ENCODE data around the gene ELOVL6. TPM values are rescaled to one million over a fixed set of nuclear protein-coding genes. Genes with fewer than 3 reads are reported as not detected.

Gene ELOVL6
- polyA plus RNA-seq, 1 donor = 14.1 TPM

DNA sequence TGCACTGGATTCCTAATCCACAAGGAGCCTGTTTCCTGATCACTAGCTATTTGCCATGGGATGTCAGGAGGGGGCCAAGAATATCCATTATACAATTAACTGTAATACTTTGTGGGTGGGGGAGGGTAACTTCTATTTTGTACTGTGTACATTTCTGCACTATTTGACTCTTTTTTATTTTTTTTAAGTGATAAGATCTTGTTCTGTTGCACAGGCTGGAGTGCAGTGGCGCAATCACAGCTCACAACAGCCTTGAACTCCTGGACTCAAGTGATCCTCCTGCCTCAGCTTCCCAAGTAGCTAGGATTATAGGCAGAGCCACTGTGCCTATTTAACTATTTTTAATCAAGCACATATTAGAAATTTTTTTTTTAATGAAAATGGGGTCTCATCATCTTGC lies 134.1 kb downstream of the ELOVL6 start:
- no peaks in the 10 kb centered on the region for H3K9me3 ChIP-seq (ENCODE audit: control insufficient read depth, low read depth, low read length)
- no peak overlapping the region for H3K27ac ChIP-seq (ENCODE audit: low read length)
- H3K4me3 ChIP-seq (ENCODE audit: low read length) = no peak overlapping the region
- peaks cover 14% of the 10 kb centered on the region for H3K4me1 ChIP-seq (ENCODE audit: control insufficient read depth, insufficient read depth, low read length)
- no peaks in the 10 kb centered on the region for H3K36me3 ChIP-seq (ENCODE audit: control insufficient read depth, insufficient read depth, low read length)
- WGBS (ENCODE audit: insufficient coverage, low lambda C conversion rate) = no CpG with 5 or more reads among the region's 1 CpG
- peak; percentile 19 to 50 for DNase-seq
- no peaks in the 10 kb centered on the region for H3K27me3 ChIP-seq (ENCODE audit: control insufficient read depth, insufficient read depth, low read length)

DNA sequence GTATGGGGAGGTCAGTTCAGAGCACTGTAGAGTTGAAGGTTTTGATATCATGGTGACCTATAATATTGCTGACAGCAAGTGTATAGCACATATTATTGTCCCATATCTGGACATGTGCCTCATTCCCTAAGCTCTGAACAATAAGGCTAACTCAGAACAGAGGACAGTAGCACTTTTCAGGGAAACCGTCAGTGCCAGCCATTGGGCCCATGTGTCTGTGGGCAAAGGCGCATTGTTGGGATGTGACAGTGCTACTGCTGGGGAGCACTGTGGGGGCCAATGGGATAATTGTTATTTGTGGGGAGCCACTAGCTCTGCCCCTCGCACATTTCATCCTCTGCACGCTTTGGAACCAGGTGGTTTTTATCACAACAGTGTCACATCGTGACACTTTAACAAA lies 136.2 kb downstream of the ELOVL6 start:
- no peak overlapping the region for H3K4me3 ChIP-seq (ENCODE audit: low read length)
- H3K9me3 ChIP-seq (ENCODE audit: control insufficient read depth, low read depth, low read length) = no peaks in the 10 kb centered on the region
- H3K36me3 ChIP-seq (ENCODE audit: control insufficient read depth, insufficient read depth, low read length) = no peaks in the 10 kb centered on the region
- no CpG with 5 or more reads among the region's 5 CpGs for WGBS (ENCODE audit: insufficient coverage, low lambda C conversion rate)
- DNase-seq = no peak
- no peaks in the 10 kb centered on the region for H3K27me3 ChIP-seq (ENCODE audit: control insufficient read depth, insufficient read depth, low read length)
- no peak overlapping the region for H3K27ac ChIP-seq (ENCODE audit: low read length)
- H3K4me1 ChIP-seq (ENCODE audit: control insufficient read depth, insufficient read depth, low read length) = peaks cover 14% of the 10 kb centered on the region

DNA sequence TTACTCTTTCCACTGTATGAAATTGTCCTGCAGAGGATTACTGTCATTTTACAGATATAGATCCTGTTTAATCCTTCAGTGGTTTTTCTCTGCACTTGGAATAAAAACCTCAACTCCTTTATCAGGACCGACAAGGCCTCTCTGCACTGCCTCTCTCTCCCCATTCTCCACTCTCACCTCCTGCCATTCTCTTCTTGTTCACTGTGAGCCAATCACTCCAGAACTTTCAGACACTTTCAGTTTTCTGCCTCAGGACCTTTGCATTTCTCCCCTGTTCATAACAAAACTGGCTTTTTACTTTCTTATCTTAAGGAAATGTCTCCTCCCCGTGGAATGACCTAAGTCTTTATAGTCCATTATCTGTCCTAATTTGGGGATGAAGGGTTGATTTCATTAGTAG lies 137.3 kb downstream of the ELOVL6 start:
- Histone ChIP-seq H3K27ac (ENCODE audit: low read length) (no peak overlapping the region), H3K4me1 (ENCODE audit: control insufficient read depth, insufficient read depth, low read length) (peaks cover 14% of the 10 kb centered on the region), H3K9me3 (ENCODE audit: control insufficient read depth, low read depth, low read length) (no peaks in the 10 kb centered on the region), H3K36me3 (ENCODE audit: control insufficient read depth, insufficient read depth, low read length) (no peaks in the 10 kb centered on the region), H3K27me3 (ENCODE audit: control insufficient read depth, insufficient read depth, low read length) (no peaks in the 10 kb centered on the region), H3K4me3 (ENCODE audit: low read length) (no peak overlapping the region)
- no peak for DNase-seq
- WGBS (ENCODE audit: insufficient coverage, low lambda C conversion rate) = 77% methylated on average over 2 of the region's 2 CpGs

DNA sequence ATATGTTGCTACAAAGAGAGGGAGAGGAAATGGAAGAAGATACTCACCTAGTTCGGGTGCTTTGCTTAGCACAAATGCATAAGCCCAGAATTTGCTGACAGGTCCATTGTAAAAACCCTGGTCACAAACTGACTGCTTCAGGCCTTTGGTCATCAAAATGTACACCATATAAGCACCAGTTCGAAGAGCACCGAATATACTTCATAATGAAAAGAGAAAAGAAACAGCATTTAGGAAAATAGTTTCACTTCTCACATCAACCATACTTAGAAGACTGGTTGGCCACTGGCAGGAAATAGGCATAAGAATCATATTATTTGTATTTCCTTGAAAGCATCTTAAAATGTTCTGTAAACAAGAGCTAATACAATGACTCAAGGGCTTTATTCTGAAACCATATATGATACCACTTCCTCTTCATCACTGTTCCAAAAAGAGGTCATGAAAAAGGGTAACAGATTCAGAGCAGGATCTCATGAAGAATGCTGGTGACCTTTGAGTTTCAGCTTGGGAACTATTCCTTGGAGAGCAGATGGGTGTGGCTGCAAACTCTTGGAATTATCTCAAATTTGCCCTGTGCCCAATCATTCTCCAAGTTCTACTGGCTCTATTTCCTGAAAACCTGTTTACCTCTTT lies 138.7 kb downstream of the ELOVL6 start:
- Histone ChIP-seq H3K27ac (ENCODE audit: low read length) (no peak overlapping the region), H3K27me3 (ENCODE audit: control insufficient read depth, insufficient read depth, low read length) (no peaks in the 10 kb centered on the region), H3K9me3 (ENCODE audit: control insufficient read depth, low read depth, low read length) (no peaks in the 10 kb centered on the region), H3K36me3 (ENCODE audit: control insufficient read depth, insufficient read depth, low read length) (no peaks in the 10 kb centered on the region), H3K4me1 (ENCODE audit: control insufficient read depth, insufficient read depth, low read length) (peaks cover 17% of the 10 kb centered on the region), H3K4me3 (ENCODE audit: low read length) (no peak overlapping the region)
- no CpG with 5 or more reads among the region's 3 CpGs for WGBS (ENCODE audit: insufficient coverage, low lambda C conversion rate)
- peak in 1 of 2 donors; percentile 54 for DNase-seq

DNA sequence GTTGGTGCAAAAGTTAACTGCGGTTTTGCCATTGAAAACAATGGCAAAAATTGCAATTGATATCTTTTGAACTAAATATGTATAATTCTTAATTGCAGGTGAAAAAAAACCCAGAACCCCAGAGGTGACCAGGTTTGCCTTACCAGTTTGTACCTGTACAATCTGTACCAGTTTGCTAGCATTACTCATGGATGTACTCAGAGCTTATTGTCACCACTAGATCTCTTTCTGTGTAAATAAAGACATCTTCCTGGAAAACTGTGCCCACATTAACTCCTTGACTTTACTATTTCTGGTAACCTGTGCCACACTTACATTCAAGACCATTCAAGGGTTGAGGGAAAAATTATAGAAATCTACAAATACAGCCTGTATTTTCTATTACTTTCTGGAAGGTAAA lies 139.7 kb downstream of the ELOVL6 start:
- no CpG with 5 or more reads among the region's 1 CpG for WGBS (ENCODE audit: insufficient coverage, low lambda C conversion rate)
- H3K27me3 ChIP-seq (ENCODE audit: control insufficient read depth, insufficient read depth, low read length) = no peaks in the 10 kb centered on the region
- peaks cover 10% of the 10 kb centered on the region for H3K4me1 ChIP-seq (ENCODE audit: control insufficient read depth, insufficient read depth, low read length)
- no peaks in the 10 kb centered on the region for H3K9me3 ChIP-seq (ENCODE audit: control insufficient read depth, low read depth, low read length)
- no peak overlapping the region for H3K27ac ChIP-seq (ENCODE audit: low read length)
- H3K4me3 ChIP-seq (ENCODE audit: low read length) = no peak overlapping the region
- H3K36me3 ChIP-seq (ENCODE audit: control insufficient read depth, insufficient read depth, low read length) = no peaks in the 10 kb centered on the region
- DNase-seq = no peak

DNA sequence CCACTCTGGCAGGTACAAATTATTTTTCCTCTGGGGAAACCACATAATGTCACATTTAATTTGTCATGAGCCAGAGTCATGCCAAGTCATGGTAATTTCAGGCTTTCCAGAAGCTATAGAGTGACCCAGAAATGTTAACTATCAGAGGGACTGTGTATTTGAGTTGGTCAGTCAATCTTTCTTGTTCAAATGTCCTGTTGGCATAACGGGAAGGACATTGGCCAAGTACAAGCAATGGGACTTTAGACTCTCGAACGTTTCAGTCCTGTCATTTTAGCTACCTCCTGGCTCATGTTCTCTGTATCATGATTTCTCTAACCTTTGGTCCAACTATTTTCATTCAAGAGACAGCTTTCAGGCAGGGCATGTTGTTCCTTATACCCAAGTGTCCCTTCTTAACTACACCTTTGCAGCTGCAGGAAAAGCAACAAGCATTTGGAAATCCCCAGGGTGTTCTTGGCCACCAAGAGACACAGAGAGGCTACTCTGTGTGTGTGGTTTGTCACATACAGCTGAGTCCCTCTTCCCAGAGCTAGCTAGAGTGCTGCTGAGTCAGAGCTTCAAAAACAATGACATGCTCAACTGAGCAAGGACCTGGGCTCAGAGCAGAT lies 143.2 kb downstream of the ELOVL6 start:
- H3K4me1 ChIP-seq (ENCODE audit: control insufficient read depth, insufficient read depth, low read length) = peaks cover 10% of the 10 kb centered on the region
- 70% methylated on average over 2 of the region's 3 CpGs for WGBS (ENCODE audit: insufficient coverage, low lambda C conversion rate)
- DNase-seq = peak; percentile 26 to 73
- H3K4me3 ChIP-seq (ENCODE audit: low read length) = no peak overlapping the region
- H3K27ac ChIP-seq (ENCODE audit: low read length) = peak overlapping the region; percentile 43
- no peaks in the 10 kb centered on the region for H3K27me3 ChIP-seq (ENCODE audit: control insufficient read depth, insufficient read depth, low read length)
- H3K9me3 ChIP-seq (ENCODE audit: control insufficient read depth, low read depth, low read length) = no peaks in the 10 kb centered on the region
- no peaks in the 10 kb centered on the region for H3K36me3 ChIP-seq (ENCODE audit: control insufficient read depth, insufficient read depth, low read length)

DNA sequence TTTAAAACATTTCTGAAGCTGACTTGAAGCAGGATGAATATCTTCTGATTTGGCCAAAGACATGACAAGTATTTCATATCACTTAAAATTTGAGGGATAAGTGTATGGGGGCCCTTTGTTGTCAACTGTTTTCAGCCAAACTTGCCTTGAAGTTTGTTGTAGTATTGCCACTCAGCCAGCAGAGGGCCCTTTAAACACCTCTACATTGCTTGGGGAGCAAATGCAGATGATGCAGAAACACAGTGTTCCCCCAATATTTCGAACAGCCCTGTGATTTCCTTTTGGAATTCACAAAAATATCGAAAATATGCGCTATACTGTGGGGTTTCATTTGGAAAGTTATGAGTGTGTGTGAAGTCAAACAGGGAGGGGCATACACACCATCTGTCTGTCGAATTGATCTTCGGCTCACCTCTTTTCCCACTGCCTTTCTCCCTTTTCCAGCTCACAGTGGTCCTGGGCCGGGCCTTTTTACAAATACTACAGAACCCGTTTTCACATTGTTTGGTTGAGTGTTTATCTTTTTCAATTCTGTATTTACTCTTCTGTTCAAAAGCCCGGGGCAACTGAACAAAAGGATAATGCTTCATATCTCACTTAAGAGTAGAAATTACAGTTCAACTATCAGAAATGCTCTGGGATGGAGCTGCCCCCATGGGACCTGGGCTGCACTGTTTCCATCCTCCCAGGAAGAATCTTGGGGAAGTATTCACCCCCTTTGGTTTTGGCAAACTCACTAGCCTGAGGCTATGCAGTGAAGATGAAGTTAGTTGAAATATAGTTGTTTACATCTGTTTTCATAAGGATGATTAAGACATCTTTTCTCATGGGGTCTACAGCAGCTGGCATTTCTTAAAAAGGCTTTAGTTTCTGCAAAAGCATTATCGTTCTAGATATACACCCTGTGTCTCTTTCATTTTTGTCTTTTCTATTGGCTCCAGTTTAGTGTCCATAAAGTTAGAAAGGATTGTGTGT lies 148.2 kb downstream of the ELOVL6 start:
- Histone ChIP-seq H3K4me3 (ENCODE audit: low read length) (no peak overlapping the region), H3K4me1 (ENCODE audit: control insufficient read depth, insufficient read depth, low read length) (no peaks in the 10 kb centered on the region), H3K36me3 (ENCODE audit: control insufficient read depth, insufficient read depth, low read length) (no peaks in the 10 kb centered on the region), H3K27me3 (ENCODE audit: control insufficient read depth, insufficient read depth, low read length) (no peaks in the 10 kb centered on the region), H3K9me3 (ENCODE audit: control insufficient read depth, low read depth, low read length) (no peaks in the 10 kb centered on the region), H3K27ac (ENCODE audit: low read length) (no peak overlapping the region)
- 50% methylated on average over 1 of the region's 9 CpGs for WGBS (ENCODE audit: insufficient coverage, low lambda C conversion rate)
- DNase-seq = peak; percentile 14 to 29

DNA sequence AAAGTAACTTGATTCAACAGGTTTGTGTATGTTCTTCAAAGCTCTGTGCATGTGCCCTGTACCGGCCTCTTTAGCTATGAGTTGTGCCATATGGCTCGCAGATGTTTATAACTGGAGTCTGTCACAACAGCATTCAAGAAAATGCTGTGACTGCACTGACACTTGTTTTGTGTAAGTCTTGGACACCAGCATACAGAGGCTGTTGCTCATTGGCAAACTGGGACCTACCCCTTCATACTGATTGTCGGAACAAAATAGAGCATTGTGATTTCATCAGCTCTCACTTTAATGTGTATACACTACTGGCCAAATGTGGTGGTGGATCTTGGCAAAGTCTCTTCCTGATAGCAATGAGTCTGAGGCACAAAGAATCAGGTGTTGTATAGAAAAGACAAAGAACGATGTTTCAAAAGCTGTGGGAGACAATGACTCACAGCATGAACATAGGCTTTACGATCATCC lies 151.8 kb downstream of the ELOVL6 start:
- H3K4me1 ChIP-seq (ENCODE audit: control insufficient read depth, insufficient read depth, low read length) = peaks cover 3% of the 10 kb centered on the region
- WGBS (ENCODE audit: insufficient coverage, low lambda C conversion rate) = 85% methylated on average over 3 of the region's 5 CpGs
- no peaks in the 10 kb centered on the region for H3K36me3 ChIP-seq (ENCODE audit: control insufficient read depth, insufficient read depth, low read length)
- no peak overlapping the region for H3K4me3 ChIP-seq (ENCODE audit: low read length)
- DNase-seq = no peak
- H3K27ac ChIP-seq (ENCODE audit: low read length) = no peak overlapping the region
- H3K9me3 ChIP-seq (ENCODE audit: control insufficient read depth, low read depth, low read length) = no peaks in the 10 kb centered on the region
- no peaks in the 10 kb centered on the region for H3K27me3 ChIP-seq (ENCODE audit: control insufficient read depth, insufficient read depth, low read length)

DNA sequence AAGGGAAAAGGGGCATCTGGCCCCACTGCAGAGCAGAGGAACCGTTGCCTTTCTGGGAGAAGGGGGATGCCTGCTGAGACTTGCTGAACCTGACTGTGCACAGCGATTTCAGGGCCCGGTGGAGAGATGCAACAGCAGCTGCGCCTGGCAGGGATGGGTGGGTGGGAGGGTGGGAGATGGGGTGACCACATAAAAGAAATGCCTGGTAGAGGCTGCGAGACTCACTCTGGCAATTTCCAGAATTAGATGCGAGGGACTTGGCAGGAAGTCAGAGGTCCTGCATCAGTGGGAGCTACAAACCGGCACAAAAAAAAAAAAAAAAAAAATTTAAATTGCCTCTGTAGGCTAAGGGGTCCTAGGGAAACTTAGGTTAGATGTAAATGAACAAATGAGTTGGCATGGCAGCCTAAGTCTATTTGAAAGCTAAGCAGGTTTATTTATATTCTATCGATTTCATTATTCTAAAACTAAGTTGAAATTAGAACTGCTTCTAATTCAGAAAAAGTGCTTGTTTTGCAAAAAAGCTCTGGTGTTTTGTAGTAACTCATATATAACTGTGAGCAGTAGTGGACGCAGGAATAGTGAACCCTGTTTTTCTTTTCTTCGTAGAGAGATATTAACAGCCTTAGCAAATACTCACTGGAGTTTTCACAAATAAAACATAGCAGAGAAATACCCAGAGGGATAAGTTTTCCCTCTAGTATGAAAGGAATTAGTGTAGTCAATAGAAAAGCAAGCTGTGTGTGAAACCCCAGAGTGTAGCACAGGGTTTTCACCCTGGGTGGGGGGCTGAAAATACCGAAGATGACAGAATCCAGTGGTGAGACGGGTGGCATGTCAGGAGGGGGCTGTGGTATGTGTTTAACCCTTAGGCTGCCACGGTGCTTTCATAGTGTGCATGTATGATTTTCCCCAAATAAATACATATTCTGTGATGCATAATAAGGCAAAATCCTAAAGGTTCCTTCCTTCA lies 155.6 kb downstream of the ELOVL6 start:
- no peaks in the 10 kb centered on the region for H3K9me3 ChIP-seq (ENCODE audit: control insufficient read depth, low read depth, low read length)
- DNase-seq = no peak
- peaks cover 3% of the 10 kb centered on the region for H3K4me1 ChIP-seq (ENCODE audit: control insufficient read depth, insufficient read depth, low read length)
- no peaks in the 10 kb centered on the region for H3K36me3 ChIP-seq (ENCODE audit: control insufficient read depth, insufficient read depth, low read length)
- no peak overlapping the region for H3K4me3 ChIP-seq (ENCODE audit: low read length)
- H3K27ac ChIP-seq (ENCODE audit: low read length) = no peak overlapping the region
- H3K27me3 ChIP-seq (ENCODE audit: control insufficient read depth, insufficient read depth, low read length) = no peaks in the 10 kb centered on the region
- 70% methylated on average over 3 of the region's 13 CpGs for WGBS (ENCODE audit: insufficient coverage, low lambda C conversion rate)

All from large intestine (tissue), 3 donors.